MM.1S (cell line): ENCODE measurements around the gene CDHR5.
"Not testable (repeated sequence)": the region's sequence is repeated elsewhere in the genome, so short reads cannot be mapped to it uniquely, and the experiment has no call there.

ENCODE experiments used
- EZH2 ChIP-seq: fragments of 300-600 bp; sonication (generic); optimal IDR thresholded peaks from 2 replicates; pipeline ENCODE3; 2017; ENCODE audit warnings: low read depth, mild to moderate bottlenecking, antibody characterized with exemption, low read length, mixed read lengths
- EZH2phosphoT487 ChIP-seq: fragments of 300-600 bp; sonication (generic); IDR thresholded peaks from 2 replicates; pipeline ENCODE4 v1.6.1; 2018; ENCODE audit warnings: antibody characterized with exemption, low read length
- TF ChIP-seq, protein P1 (sequence below): fragments of 300-600 bp; sonication (generic); IDR thresholded peaks from 2 replicates; pipeline ENCODE4 v1.5.1; 2016; ENCODE audit warnings: antibody characterized with exemption, low read length, mixed read lengths

DNA sequence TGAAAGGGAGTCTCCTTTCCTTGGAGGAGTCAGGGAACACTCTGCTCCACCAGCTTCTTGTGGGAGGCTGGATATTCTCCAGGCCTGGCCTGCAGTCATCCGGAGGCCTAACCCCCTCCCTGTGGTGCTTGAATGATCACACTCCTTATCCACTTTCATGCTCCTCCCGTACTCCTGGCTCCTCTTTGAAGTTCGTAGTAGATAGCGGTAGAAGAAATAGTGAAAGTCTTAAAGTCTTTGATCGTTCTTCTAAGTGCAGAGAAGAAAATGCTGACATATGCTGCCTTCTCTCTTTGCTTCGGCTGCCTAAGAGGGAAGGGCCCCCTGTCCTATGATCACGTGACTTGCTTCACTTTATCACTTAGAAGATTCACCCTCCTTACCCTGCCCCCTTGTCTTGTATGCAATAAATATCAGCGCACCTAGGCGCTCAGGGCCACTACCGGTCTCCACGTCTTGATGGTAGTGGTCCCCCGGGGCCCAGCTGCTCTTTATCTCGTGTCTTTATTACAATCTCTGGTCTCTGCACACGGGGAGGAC lies 50.7 kb downstream of the CDHR5 start:
- TF ChIP-seq, protein P1, sequence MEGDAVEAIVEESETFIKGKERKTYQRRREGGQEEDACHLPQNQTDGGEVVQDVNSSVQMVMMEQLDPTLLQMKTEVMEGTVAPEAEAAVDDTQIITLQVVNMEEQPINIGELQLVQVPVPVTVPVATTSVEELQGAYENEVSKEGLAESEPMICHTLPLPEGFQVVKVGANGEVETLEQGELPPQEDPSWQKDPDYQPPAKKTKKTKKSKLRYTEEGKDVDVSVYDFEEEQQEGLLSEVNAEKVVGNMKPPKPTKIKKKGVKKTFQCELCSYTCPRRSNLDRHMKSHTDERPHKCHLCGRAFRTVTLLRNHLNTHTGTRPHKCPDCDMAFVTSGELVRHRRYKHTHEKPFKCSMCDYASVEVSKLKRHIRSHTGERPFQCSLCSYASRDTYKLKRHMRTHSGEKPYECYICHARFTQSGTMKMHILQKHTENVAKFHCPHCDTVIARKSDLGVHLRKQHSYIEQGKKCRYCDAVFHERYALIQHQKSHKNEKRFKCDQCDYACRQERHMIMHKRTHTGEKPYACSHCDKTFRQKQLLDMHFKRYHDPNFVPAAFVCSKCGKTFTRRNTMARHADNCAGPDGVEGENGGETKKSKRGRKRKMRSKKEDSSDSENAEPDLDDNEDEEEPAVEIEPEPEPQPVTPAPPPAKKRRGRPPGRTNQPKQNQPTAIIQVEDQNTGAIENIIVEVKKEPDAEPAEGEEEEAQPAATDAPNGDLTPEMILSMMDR, result not testable (repeated sequence)
- TF ChIP-seq EZH2phosphoT487, EZH2: not testable (repeated sequence)
